Spleen (tissue), 11 donors: ENCODE data around the gene RBM22. TPM values are rescaled to one million over a fixed set of nuclear protein-coding genes. Genes with fewer than 3 reads are reported as not detected.

Experiments
- DNase-seq: peaks from one replicate; pipeline ENCODE4 v3.0.0-alpha.2; 2020
- H3K27ac ChIP-seq, 8 donors: fragments of 200-600 bp; sonication (generic) in 7 of 8; 1 replicate in 4 of 8; 2 replicates in 4 of 8; pipeline versions ENCODE4 v1.5.0 to v1.8.0; 2016 to 2021; ENCODE audit warnings: inconsistent platforms in 4 of 8, mild to moderate bottlenecking in 4 of 8, moderate library complexity in 1 of 8
- H3K27me3 ChIP-seq, 7 donors: fragments of 200-600 bp; sonication (generic) in 6 of 7; replicated peaks in 1 of 7; 1 replicate in 4 of 7; 2 replicates in 3 of 7; pipeline versions ENCODE4 v1.5.0 to v1.8.0; 2016 to 2021; ENCODE audit warnings: inconsistent platforms in 3 of 7, mild to moderate bottlenecking in 1 of 7
- H3K36me3 ChIP-seq, 6 donors: fragments of 200-600 bp; sonication (generic) in 5 of 6; 1 replicate in 4 of 6; 2 replicates in 2 of 6; pipeline versions ENCODE4 v1.5.0 to v1.8.0; 2016 to 2021; ENCODE audit warnings: inconsistent platforms in 2 of 6
- H3K4me1 ChIP-seq, 6 donors: fragments of 200-600 bp; sonication (generic) in 5 of 6; 1 replicate in 3 of 6; 2 replicates in 3 of 6; pipeline versions ENCODE4 v1.5.0 to v1.8.0; 2016 to 2021; ENCODE audit warnings: inconsistent platforms in 3 of 6
- H3K4me3 ChIP-seq, 8 donors: fragments of 200-600 bp; sonication (generic) in 7 of 8; 1 replicate in 4 of 8; 2 replicates in 4 of 8; pipeline versions ENCODE4 v1.5.0 to v1.8.0; 2016 to 2021; ENCODE audit warnings: inconsistent platforms in 4 of 8, mild to moderate bottlenecking in 4 of 8, moderate library complexity in 2 of 8
- H3K9me3 ChIP-seq, 8 donors: fragments of 200-600 bp; sonication (generic) in 7 of 8; 1 replicate in 4 of 8; 2 replicates in 4 of 8; pipeline versions ENCODE4 v1.5.0 to v1.8.0; 2016 to 2021; ENCODE audit warnings: inconsistent platforms in 4 of 8
- CTCF ChIP-seq, 11 experiments: fragments of 200-600 bp in 7 of 11; fragments of 450-650 bp in 4 of 11; sonication (generic) in 4 of 11; IDR thresholded peaks in 8 of 11; conservative IDR thresholded peaks in 3 of 11; 1 replicate in 7 of 11; 2 replicates in 4 of 11; pipeline versions ENCODE4 v1.4.0 to v1.8.0; 2016 to 2021; ENCODE audit warnings: antibody characterized with exemption in 11 of 11, inconsistent platforms in 4 of 11, mild to moderate bottlenecking in 1 of 11
- POLR2A ChIP-seq, 3 donors: fragments of 450-650 bp; IDR thresholded peaks; one replicate each; pipeline ENCODE4 v1.5.1; 2017; ENCODE audit warnings: antibody characterized with exemption in 3 of 3, mild to moderate bottlenecking in 1 of 3
- POLR2AphosphoS5 ChIP-seq, 3 donors: sonication (generic); formaldehyde crosslinking; IDR thresholded peaks; one replicate each; pipeline ENCODE4 v1.5.1; 2017; ENCODE audit warnings: antibody characterized with exemption in 3 of 3
- WGBS, 5 donors: extraction: QIAGEN DNeasy Blood & Tissue Kit in 3 of 5; methylation state at CpG; one replicate each; pipeline versions ENCODE4 v1.1.5 to v1.1.7; 2013 to 2018; 5-methylcytosine and 5-hydroxymethylcytosine counted together
- intact Hi-C: fragments of 100-400 bp; cut with DNase I; formaldehyde crosslinking; loops from one replicate; pipeline ENCODE4 v1.15.0; 2023; ENCODE audit warnings: low total_unique reads
- polyA plus RNA-seq, 3 donors: library from polyadenylated mRNA; stranded (reverse); fragments of 200-250 nt; gene quantifications; one replicate each; pipeline ENCODE4 v1.2.1, GENCODE V29; 2013
- total RNA-seq, 7 donors: library from RNA; depleted of rRNA in 3 of 7; stranded (reverse); fragments of >200 nt in 3 of 7; fragmentation: NEBNext Ultra II Directional in 4 of 7; extraction: Animal tissue kit (Norgen Biotek cat#: 25700) in 4 of 7; gene quantifications; one replicate each; pipeline versions ENCODE4 v1.1.0 to v1.2.1, GENCODE V29; 2016 to 2021
- donor health status: healthy with polysubstance abuse.
- donor health status: DM: no; HTN: no; CAD: no; lungs with moderate emphysema.
- donor health status: DM: no; HTN: no; CAD: no.
- donor health status: Bipolar disorder and iron deficiency.
- donor health status: healthy.
- donor health status: DM: no; HTN: no; CAD: no.
- donor health status: DM: yes; HTN: yes; CAD: no.

RBM22 gene
- total and polyA plus RNA-seq, 10 donors: 31.4 to 66.9 (median 56.5) TPM

GRCh38 chr5:150660108-150660831 is 40.6 kb downstream of the RBM22 start:
- H3K4me3 ChIP-seq: no peak overlapping the region
- 64 to 81% (median 69%) methylated on average over 4 of the region's 4 CpGs for WGBS, 5 donors
- TF ChIP-seq POLR2AphosphoS5 (IDR thresholded peaks at IDR 0.05): no peak
- no peak for TF ChIP-seq CTCF (IDR thresholded peaks at IDR 0.05 in 8 of 11, conservative IDR thresholded peaks at IDR 0.05 in 3 of 11)
- no peak for TF ChIP-seq POLR2A (IDR thresholded peaks at IDR 0.05)
- H3K4me1 ChIP-seq: peaks cover 4 to 27% (median 21%) of the 10 kb centered on the region in 6 donors
- intact Hi-C loops: no loop called here
- no peak for DNase-seq
- no peaks in the 10 kb centered on the region for H3K36me3 ChIP-seq
- H3K27me3 ChIP-seq: peaks cover 0 to 7% (median 0%) of the 10 kb centered on the region in 7 donors
- H3K9me3 ChIP-seq: no peaks in the 10 kb centered on the region
- peak overlapping the region in 1 of 8 donors; percentile 75 for H3K27ac ChIP-seq

GRCh38 chr5:150659360-150660107 is 41.3 kb downstream of the RBM22 start:
- Histone ChIP-seq H3K27ac (peak overlapping the region in 1 of 8 donors; percentile 75), H3K36me3 (no peaks in the 10 kb centered on the region), H3K4me1 (peaks cover 4 to 29% (median 22%) of the 10 kb centered on the region in 6 donors), H3K9me3 (no peaks in the 10 kb centered on the region), H3K27me3 (peaks cover 0 to 7% (median 0%) of the 10 kb centered on the region in 7 donors), H3K4me3 (no peak overlapping the region)
- 75 to 89% (median 80%) methylated on average over 8 to 11 of the region's 11 CpGs for WGBS, 5 donors
- DNase-seq: no peak
- intact Hi-C loops: loop anchor here (5.0 kb wide), 1 partner anchor 97 kb away; no protein-coding TSS in a partner anchor
- TF ChIP-seq CTCF (IDR thresholded peaks at IDR 0.05 in 8 of 11, conservative IDR thresholded peaks at IDR 0.05 in 3 of 11) (no peak), POLR2A (IDR thresholded peaks at IDR 0.05) (no peak), POLR2AphosphoS5 (IDR thresholded peaks at IDR 0.05) (peak in 2 of 3 donors; percentile 54 to 69)

- Histone ChIP-seq H3K36me3 (no peaks in the 10 kb centered on the region), H3K9me3 (no peaks in the 10 kb centered on the region), H3K27me3 (peaks cover 0 to 7% (median 0%) of the 10 kb centered on the region in 7 donors), H3K4me1 (peaks cover 4 to 29% (median 22%) of the 10 kb centered on the region in 6 donors), H3K27ac (peak overlapping the region in 1 of 8 donors; percentile 75), H3K4me3 (no peak overlapping the region)
- intact Hi-C loops: loop anchor here (5.0 kb wide), 1 partner anchor 96 kb away; no protein-coding TSS in a partner anchor
- TF ChIP-seq POLR2AphosphoS5 (IDR thresholded peaks at IDR 0.05) (no peak), CTCF (IDR thresholded peaks at IDR 0.05 in 8 of 11, conservative IDR thresholded peaks at IDR 0.05 in 3 of 11) (no peak), POLR2A (IDR thresholded peaks at IDR 0.05) (no peak)
- 43 to 81% (median 72%) methylated on average over 3 of the region's 3 CpGs for WGBS, 5 donors
- no peak for DNase-seq
Observed at GRCh38 chr5:150658699-150659265, 42.1 kb downstream of the RBM22 start.
